GM23338 (cell line): ENCODE data around the gene RPL32.

Source experiments
- EZH2 ChIP-seq: fragments of 200-600 bp; sonication (generic); IDR thresholded peaks from one replicate; pipeline ENCODE4 v1.8.0; 2017; ENCODE audit warnings: antibody characterized with exemption, mild to moderate bottlenecking, low read depth; ENCODE audit not compliant: unreplicated experiment
- EZH2phosphoT487 ChIP-seq: fragments of 200-600 bp; sonication (generic); IDR thresholded peaks from one replicate; pipeline ENCODE4 v1.8.1; 2018; ENCODE audit warnings: antibody characterized with exemption; ENCODE audit not compliant: unreplicated experiment
- POLR2AphosphoS5 ChIP-seq: IDR thresholded peaks from 2 replicates; pipeline ENCODE4 v1.6.1; 2016; ENCODE audit warnings: antibody characterized with exemption, low read depth
- TF ChIP-seq, protein P1 (sequence below), 2 experiments: fragments of 200-600 bp in 1 of 2; sonication (generic) in 1 of 2; conservative IDR thresholded peaks; 2 replicates each; pipeline versions ENCODE4 v1.5.1 to v1.6.1; 2016 to 2017; ENCODE audit warnings: antibody characterized with exemption in 2 of 2, low read depth in 2 of 2, mild to moderate bottlenecking in 2 of 2, moderate library complexity in 1 of 2
- TF ChIP-seq, protein P2 (sequence below): IDR thresholded peaks from one replicate; pipeline ENCODE4 v1.6.1; 2018; ENCODE audit warnings: antibody characterized with exemption; ENCODE audit not compliant: unreplicated experiment

DNA sequence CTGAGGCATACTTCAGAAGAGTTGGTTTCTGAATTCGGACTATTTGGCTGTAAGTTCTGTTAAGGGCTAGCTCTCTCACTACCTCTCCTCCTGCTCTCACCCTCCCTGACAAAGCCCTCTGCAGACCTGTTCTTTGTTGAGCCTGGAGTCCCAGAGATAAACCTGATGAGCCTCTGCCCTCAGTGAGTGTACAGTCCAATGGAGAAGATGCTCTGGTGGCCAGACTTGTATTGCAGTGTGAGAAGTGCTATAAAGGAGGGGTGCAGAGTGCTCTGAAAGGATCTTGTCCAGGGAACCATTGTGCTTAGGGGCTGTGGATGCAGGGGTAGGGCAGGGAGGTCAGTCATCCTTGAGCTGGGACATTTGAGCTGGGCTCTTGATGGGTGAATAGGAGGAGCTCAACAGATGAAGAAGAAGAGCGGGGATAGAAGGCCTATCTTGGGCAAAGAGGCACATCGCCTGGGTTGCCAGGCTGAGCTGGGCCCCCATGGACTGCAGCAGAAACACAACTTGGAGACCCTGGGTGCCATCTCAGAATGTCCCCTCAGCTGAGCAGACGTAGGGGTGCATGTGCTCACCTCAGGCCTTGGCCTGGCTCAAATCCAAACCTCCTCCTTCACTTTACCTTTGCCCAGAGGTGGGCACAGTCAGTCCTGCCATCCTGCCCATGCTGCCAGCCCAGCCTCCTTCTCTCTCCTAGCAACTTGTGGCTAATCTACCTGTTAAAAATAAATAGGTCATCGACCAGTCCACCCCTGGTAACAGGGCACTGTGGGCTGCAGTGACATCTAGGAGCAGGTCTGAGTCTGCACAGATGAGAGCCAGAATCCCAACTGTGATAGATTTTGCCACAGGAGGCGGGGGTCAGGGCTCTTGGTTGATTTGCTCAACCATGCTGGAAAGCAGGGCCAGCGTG, 41.6 kb downstream of the RPL32 start:
- TF ChIP-seq, protein P1, sequence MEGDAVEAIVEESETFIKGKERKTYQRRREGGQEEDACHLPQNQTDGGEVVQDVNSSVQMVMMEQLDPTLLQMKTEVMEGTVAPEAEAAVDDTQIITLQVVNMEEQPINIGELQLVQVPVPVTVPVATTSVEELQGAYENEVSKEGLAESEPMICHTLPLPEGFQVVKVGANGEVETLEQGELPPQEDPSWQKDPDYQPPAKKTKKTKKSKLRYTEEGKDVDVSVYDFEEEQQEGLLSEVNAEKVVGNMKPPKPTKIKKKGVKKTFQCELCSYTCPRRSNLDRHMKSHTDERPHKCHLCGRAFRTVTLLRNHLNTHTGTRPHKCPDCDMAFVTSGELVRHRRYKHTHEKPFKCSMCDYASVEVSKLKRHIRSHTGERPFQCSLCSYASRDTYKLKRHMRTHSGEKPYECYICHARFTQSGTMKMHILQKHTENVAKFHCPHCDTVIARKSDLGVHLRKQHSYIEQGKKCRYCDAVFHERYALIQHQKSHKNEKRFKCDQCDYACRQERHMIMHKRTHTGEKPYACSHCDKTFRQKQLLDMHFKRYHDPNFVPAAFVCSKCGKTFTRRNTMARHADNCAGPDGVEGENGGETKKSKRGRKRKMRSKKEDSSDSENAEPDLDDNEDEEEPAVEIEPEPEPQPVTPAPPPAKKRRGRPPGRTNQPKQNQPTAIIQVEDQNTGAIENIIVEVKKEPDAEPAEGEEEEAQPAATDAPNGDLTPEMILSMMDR (conservative IDR thresholded peaks at IDR 0.05; ENCODE audit: low read depth in 2 of 2) = no peak
- TF ChIP-seq POLR2AphosphoS5 (no peak), EZH2 (no peak), EZH2phosphoT487 (no peak)
- TF ChIP-seq, protein P2, sequence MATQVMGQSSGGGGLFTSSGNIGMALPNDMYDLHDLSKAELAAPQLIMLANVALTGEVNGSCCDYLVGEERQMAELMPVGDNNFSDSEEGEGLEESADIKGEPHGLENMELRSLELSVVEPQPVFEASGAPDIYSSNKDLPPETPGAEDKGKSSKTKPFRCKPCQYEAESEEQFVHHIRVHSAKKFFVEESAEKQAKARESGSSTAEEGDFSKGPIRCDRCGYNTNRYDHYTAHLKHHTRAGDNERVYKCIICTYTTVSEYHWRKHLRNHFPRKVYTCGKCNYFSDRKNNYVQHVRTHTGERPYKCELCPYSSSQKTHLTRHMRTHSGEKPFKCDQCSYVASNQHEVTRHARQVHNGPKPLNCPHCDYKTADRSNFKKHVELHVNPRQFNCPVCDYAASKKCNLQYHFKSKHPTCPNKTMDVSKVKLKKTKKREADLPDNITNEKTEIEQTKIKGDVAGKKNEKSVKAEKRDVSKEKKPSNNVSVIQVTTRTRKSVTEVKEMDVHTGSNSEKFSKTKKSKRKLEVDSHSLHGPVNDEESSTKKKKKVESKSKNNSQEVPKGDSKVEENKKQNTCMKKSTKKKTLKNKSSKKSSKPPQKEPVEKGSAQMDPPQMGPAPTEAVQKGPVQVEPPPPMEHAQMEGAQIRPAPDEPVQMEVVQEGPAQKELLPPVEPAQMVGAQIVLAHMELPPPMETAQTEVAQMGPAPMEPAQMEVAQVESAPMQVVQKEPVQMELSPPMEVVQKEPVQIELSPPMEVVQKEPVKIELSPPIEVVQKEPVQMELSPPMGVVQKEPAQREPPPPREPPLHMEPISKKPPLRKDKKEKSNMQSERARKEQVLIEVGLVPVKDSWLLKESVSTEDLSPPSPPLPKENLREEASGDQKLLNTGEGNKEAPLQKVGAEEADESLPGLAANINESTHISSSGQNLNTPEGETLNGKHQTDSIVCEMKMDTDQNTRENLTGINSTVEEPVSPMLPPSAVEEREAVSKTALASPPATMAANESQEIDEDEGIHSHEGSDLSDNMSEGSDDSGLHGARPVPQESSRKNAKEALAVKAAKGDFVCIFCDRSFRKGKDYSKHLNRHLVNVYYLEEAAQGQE = no peak
